Measurements from ENCODE around the gene AKT3. TPM values are rescaled to one million over a fixed set of nuclear protein-coding genes. Genes with fewer than 3 reads are reported as not detected.

AKT3 gene
- total and polyA plus RNA-seq, 2 experiments from 2014 or later: 3.5 to 13.0 TPM

DNA sequence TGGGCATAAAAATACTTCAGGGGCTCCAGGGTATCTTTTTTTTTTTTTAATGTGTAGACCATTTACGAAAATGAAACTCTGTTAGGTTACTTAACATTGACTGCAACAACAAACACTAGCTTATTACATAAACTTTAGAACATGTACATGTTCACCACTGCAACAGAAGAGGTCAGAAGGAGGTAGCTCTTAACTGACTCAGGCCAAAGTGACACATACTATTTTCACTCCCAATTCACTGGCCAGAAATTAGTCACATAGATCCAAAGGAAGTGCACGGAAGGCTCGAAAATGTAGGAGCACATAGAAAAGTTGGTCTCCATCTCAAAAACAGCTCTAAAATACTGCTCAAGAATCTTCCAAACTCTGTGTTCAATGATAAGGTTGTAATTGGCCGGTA is 107.2 kb downstream of the AKT3 start:
- Histone ChIP-seq H3K27me3 (no peaks in the 10 kb centered on the region), H3K27ac (no peak overlapping the region), H3K36me3 (replicated peaks; ENCODE audit: insufficient read depth, low read depth) (no peaks in the 10 kb centered on the region), H3K4me3 (no peak overlapping the region), H3K79me2 (no peaks in the 10 kb centered on the region), H3K4me1 (ENCODE audit: insufficient read depth) (peaks cover 11% of the 10 kb centered on the region), H3K4me2 (no peak overlapping the region), H3K9me3 (ENCODE audit: low read depth) (no peaks in the 10 kb centered on the region), H2AFZ (no peak overlapping the region), H3K9me2 (replicated peaks; ENCODE audit: insufficient read depth) (no peaks in the 10 kb centered on the region), H4K20me1 (ENCODE audit: insufficient read depth, poor library complexity, severe bottlenecking) (no peaks in the 10 kb centered on the region)
- TF ChIP-seq EZH2phosphoT487 (IDR thresholded peaks at IDR 0.05; ENCODE audit: low read depth, severe bottlenecking, unreplicated experiment): no peak
- no peak for TF ChIP-seq EZH2 (IDR thresholded peaks at IDR 0.05; ENCODE audit: borderline replicate concordance)
- TF ChIP-seq, protein P1, sequence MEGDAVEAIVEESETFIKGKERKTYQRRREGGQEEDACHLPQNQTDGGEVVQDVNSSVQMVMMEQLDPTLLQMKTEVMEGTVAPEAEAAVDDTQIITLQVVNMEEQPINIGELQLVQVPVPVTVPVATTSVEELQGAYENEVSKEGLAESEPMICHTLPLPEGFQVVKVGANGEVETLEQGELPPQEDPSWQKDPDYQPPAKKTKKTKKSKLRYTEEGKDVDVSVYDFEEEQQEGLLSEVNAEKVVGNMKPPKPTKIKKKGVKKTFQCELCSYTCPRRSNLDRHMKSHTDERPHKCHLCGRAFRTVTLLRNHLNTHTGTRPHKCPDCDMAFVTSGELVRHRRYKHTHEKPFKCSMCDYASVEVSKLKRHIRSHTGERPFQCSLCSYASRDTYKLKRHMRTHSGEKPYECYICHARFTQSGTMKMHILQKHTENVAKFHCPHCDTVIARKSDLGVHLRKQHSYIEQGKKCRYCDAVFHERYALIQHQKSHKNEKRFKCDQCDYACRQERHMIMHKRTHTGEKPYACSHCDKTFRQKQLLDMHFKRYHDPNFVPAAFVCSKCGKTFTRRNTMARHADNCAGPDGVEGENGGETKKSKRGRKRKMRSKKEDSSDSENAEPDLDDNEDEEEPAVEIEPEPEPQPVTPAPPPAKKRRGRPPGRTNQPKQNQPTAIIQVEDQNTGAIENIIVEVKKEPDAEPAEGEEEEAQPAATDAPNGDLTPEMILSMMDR (IDR thresholded peaks at IDR 0.05; ENCODE audit: poor library complexity): no peak
- WGBS (ENCODE audit: low lambda C conversion rate, missing lambda C conversion rate): 90% methylated on average over 4 of the region's 4 CpGs
- no peak for DNase-seq (ENCODE audit: low spot score)

DNA sequence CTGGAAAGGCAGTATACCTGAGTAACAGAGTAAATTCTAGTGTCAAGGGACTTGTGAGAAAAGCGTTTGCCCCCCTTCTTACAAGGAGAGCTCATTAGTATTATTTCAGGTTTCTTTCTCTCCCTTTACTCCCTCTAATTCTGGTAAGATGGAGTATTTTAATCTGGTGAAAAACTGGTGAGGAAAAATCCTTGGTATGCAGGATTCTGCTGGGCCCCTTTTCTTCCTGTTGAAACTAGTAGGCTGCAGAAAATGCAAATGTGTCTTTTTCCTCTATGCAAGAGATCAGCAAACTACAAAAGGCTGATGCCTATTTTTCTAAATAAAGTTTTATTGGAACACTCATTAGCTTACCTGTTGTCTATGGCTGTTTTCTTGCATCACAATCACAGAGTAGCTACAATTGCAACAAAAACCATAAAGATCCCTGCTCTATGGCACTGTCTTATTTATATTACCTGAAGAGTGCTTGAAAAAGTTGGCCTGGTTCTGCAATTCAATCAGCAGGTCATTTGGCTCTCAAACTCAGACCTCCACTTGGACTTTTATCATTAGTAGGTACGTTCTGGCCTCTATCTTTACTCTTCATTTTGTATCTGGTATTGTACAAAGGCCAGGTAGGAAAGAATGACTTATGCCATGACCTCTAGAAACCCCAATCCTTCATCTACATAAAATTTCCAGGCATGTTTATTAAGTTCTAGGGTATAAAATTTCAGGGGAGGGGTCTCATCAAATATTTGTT is 109.6 kb downstream of the AKT3 start:
- H3K79me2 ChIP-seq: no peaks in the 10 kb centered on the region
- H3K4me3 ChIP-seq: no peak overlapping the region
- H3K27me3 ChIP-seq: no peaks in the 10 kb centered on the region
- H3K36me3 ChIP-seq (replicated peaks; ENCODE audit: insufficient read depth, low read depth): no peaks in the 10 kb centered on the region
- H3K9me2 ChIP-seq (replicated peaks; ENCODE audit: insufficient read depth): no peaks in the 10 kb centered on the region
- TF ChIP-seq EZH2 (IDR thresholded peaks at IDR 0.05; ENCODE audit: borderline replicate concordance) (no peak), EZH2phosphoT487 (IDR thresholded peaks at IDR 0.05; ENCODE audit: low read depth, severe bottlenecking, unreplicated experiment) (no peak)
- TF ChIP-seq, protein P1 (IDR thresholded peaks at IDR 0.05; ENCODE audit: poor library complexity): no peak
- H3K4me1 ChIP-seq (ENCODE audit: insufficient read depth): peaks cover 11% of the 10 kb centered on the region
- H2AFZ ChIP-seq: peak overlapping the region; percentile 15
- no peak for DNase-seq (ENCODE audit: low spot score)
- no peak overlapping the region for H3K27ac ChIP-seq
- no peaks in the 10 kb centered on the region for H4K20me1 ChIP-seq (ENCODE audit: insufficient read depth, poor library complexity, severe bottlenecking)
- WGBS (ENCODE audit: low lambda C conversion rate, missing lambda C conversion rate): 74% methylated on average over 2 of the region's 2 CpGs
- H3K4me2 ChIP-seq: peak overlapping the region; percentile 45
- no peaks in the 10 kb centered on the region for H3K9me3 ChIP-seq (ENCODE audit: low read depth)

DNA sequence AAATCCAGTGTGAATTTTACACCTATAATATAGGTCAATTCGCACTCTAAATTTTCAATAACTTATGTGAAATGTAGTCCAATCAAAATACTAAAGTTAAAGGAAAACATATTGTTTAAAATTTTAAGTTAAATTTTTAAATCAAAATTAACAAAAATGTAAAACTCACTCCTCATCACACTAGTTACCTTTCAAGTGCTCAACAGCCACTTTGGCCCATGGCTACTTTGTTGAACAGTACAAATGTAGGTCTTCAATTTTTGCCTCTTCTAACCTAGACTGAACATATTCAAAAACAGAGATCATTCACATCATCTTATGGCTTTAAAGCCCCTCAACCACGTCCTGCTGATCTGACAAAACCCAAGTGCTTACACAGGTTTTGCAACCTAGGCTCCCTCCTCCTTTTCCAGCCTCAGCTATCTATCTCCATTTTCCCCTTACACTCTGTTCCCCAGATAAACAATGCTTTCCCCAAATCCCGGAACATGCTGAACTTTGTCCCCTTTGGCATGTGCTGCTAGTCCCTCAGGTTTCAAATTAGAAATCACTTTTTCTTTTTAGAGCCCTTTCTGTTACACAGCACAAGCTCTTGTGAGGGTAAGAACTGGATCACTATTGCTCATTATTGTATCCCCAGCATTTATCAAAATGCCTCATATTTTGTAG is 110.6 kb downstream of the AKT3 start:
- H3K9me2 ChIP-seq (replicated peaks; ENCODE audit: insufficient read depth): no peaks in the 10 kb centered on the region
- WGBS (ENCODE audit: low lambda C conversion rate, missing lambda C conversion rate): 58% methylated on average over 3 of the region's 3 CpGs
- H4K20me1 ChIP-seq (ENCODE audit: insufficient read depth, poor library complexity, severe bottlenecking): no peaks in the 10 kb centered on the region
- H2AFZ ChIP-seq: peak overlapping the region; percentile 24
- H3K27me3 ChIP-seq: no peaks in the 10 kb centered on the region
- H3K27ac ChIP-seq: no peak overlapping the region
- no peaks in the 10 kb centered on the region for H3K36me3 ChIP-seq (replicated peaks; ENCODE audit: insufficient read depth, low read depth)
- no peak for TF ChIP-seq EZH2phosphoT487 (IDR thresholded peaks at IDR 0.05; ENCODE audit: low read depth, severe bottlenecking, unreplicated experiment)
- TF ChIP-seq, protein P1 (IDR thresholded peaks at IDR 0.05; ENCODE audit: poor library complexity): no peak
- TF ChIP-seq EZH2 (IDR thresholded peaks at IDR 0.05; ENCODE audit: borderline replicate concordance): no peak
- peaks cover 11% of the 10 kb centered on the region for H3K4me1 ChIP-seq (ENCODE audit: insufficient read depth)
- H3K4me3 ChIP-seq: no peak overlapping the region
- peak overlapping the region; percentile 45 for H3K4me2 ChIP-seq
- no peak for DNase-seq (ENCODE audit: low spot score)
- H3K79me2 ChIP-seq: no peaks in the 10 kb centered on the region
- no peaks in the 10 kb centered on the region for H3K9me3 ChIP-seq (ENCODE audit: low read depth)
